HFFc6 (cell line): ENCODE data around the gene SYP. TPM values are rescaled to one million over a fixed set of nuclear protein-coding genes. Genes with fewer than 3 reads are reported as not detected.

Source experiments
- DNase-seq: peaks from one replicate; pipeline ENCODE4 v3.0.0-alpha.2; 2018
- H3K27ac Mint-ChIP-seq: 2 replicates; pipeline ENCODE4 v1.8.0; 2020; ENCODE audit warnings: mild to moderate bottlenecking, mixed read lengths
- H3K27me3 Mint-ChIP-seq: 2 replicates; pipeline ENCODE4 v1.8.0; 2021; ENCODE audit warnings: mild to moderate bottlenecking, moderate library complexity, mixed read lengths; ENCODE audit not compliant: insufficient read depth
- H3K36me3 Mint-ChIP-seq: 2 replicates; pipeline ENCODE4 v1.8.0; 2021; ENCODE audit warnings: low read depth, mixed read lengths
- H3K4me1 Mint-ChIP-seq: 2 replicates; pipeline ENCODE4 v1.8.0; 2020; ENCODE audit warnings: low read depth, mixed read lengths
- H3K4me3 Mint-ChIP-seq: 2 replicates; pipeline ENCODE4 v1.8.0; 2020; ENCODE audit warnings: mild to moderate bottlenecking, moderate library complexity, mixed read lengths
- H3K9me3 Mint-ChIP-seq: 2 replicates; pipeline ENCODE4 v1.8.0; 2020; ENCODE audit warnings: mild to moderate bottlenecking, mixed read lengths
- total RNA-seq, 6 experiments: library from RNA; stranded (reverse); fragmentation: NEBNext Ultra II Directional; extraction: Animal tissue kit (Norgen Biotek cat#: 25700); gene quantifications; 2 replicates in 1 of 6; 3 replicates in 5 of 6; pipeline ENCODE4 v1.2.3, GENCODE V29; 2021
- TF ChIP-seq, protein P1 (sequence below): fragments of 200-600 bp; sonication (generic); IDR thresholded peaks from 2 replicates; pipeline ENCODE4 v1.5.0; 2021; ENCODE audit warnings: antibody characterized with exemption, mild to moderate bottlenecking

Gene SYP
- total RNA-seq, 6 experiments from 2014 or later = 0.11 to 0.34 (median 0.24) TPM

DNA sequence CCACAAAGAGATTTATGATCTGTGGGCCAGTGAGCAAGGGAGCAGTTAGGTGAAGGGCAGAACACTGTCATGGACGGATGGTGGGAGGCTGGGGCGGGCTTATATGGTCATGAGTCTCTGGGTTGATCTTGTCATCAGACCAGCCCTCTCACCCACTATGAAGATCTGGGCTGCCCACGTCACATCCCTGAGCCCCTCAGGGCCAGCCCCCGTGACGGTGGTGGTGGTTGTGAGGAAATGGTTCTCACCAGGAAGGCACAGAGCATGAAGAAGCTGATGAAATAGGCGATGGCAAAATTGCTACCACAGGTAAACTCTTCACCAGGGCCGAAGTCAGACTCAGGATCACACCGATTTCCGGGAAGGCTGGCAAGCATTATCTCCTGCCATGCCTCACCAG is 11.1 kb upstream of the SYP start:
- Mint-ChIP-seq H3K27me3 (peaks cover 17% of the 10 kb centered on the region), H3K9me3 (no peaks in the 10 kb centered on the region), H3K4me1 (no peaks in the 10 kb centered on the region), H3K27ac (no peak overlapping the region), H3K36me3 (no peaks in the 10 kb centered on the region), H3K4me3 (no peak overlapping the region)
- TF ChIP-seq, protein P1, sequence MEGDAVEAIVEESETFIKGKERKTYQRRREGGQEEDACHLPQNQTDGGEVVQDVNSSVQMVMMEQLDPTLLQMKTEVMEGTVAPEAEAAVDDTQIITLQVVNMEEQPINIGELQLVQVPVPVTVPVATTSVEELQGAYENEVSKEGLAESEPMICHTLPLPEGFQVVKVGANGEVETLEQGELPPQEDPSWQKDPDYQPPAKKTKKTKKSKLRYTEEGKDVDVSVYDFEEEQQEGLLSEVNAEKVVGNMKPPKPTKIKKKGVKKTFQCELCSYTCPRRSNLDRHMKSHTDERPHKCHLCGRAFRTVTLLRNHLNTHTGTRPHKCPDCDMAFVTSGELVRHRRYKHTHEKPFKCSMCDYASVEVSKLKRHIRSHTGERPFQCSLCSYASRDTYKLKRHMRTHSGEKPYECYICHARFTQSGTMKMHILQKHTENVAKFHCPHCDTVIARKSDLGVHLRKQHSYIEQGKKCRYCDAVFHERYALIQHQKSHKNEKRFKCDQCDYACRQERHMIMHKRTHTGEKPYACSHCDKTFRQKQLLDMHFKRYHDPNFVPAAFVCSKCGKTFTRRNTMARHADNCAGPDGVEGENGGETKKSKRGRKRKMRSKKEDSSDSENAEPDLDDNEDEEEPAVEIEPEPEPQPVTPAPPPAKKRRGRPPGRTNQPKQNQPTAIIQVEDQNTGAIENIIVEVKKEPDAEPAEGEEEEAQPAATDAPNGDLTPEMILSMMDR = no peak
- no peak for DNase-seq

DNA sequence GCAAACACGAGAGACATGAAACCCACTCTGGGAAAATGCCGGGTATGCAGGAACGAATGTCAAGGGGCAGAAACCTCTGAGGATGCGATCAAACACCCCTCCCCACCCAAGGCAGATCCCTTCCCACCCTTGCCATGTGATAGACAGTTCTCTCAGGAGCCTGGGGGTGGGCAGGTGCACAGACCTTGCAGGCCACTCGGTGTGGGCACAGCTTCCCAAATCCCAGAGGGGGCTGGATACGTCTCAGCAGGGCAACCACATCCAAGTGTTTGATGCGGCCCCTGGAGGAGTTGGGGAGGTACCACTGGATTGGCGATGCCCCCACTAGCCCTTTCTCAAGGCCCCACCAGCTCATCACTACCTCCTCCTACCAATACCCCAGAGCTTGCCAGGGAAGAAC is 10.4 kb upstream of the SYP start:
- Mint-ChIP-seq H3K27ac (no peak overlapping the region), H3K4me1 (no peaks in the 10 kb centered on the region), H3K36me3 (no peaks in the 10 kb centered on the region), H3K4me3 (no peak overlapping the region), H3K27me3 (peaks cover 14% of the 10 kb centered on the region), H3K9me3 (no peaks in the 10 kb centered on the region)
- no peak for DNase-seq
- TF ChIP-seq, protein P1 = no peak

DNA sequence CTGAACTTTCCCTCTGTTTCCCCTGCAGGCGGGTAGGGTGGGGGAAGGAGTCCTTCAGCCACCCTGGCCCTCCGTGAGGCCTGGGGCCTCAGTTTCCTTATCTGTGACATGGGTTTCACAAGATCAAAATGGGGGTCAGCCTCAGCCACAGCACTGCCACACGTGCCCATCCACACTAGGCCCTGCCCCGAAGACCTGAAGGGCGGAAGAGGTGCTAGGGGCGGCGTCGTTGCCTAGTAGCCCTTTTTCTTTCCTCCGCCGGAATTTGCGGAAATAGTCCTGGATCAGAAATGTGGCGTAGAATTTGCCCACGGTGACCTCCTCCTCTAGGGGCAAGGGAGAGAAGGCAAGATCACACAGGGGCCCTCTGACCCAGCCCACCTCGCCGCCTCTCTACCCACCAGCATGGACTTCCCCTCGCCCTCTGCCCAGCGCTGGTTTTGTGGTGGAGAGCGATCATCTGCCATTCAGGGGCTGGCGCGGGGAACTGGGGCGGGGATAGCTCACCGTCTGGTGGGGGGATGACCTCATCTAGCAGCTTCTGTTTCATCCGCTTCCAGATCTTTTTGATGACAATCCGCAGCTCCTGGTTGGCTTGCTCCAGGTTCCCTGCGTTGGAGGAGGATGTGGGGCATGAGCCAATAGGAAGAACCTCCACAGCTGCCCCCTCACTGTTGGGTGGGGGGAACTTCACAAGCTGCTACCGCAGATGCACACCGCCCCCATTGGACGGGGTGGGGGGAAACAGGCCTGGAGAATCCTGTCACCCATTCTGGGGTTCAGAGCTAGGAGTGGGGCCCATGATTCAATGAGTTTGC is 9.7 kb upstream of the SYP start:
- TF ChIP-seq, protein P1 = no peak
- Mint-ChIP-seq H3K27me3 (peaks cover 12% of the 10 kb centered on the region), H3K4me3 (no peak overlapping the region), H3K36me3 (no peaks in the 10 kb centered on the region), H3K4me1 (no peaks in the 10 kb centered on the region), H3K27ac (no peak overlapping the region), H3K9me3 (no peaks in the 10 kb centered on the region)
- DNase-seq = no peak

DNA sequence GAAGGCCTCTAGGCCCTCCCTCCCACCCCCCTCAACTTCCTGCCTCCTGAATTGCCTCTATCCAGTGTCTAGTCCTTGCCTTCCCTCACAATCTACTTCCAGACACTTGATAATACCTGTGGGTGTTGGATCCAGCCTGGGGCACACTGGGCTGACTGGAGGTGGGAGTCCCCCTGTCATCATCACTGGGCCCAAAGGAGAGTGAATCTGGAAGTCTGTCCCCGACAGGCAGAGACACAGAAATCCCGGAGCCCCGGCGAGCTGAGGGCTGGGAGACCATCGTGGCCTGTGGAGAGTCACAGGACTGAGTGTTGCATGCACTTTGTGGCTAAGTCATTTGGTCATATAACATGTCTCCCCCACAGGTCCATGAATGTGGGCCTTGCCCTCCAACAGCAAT is 8.4 kb upstream of the SYP start:
- Mint-ChIP-seq H3K27ac (no peak overlapping the region), H3K4me3 (no peak overlapping the region), H3K36me3 (no peaks in the 10 kb centered on the region), H3K4me1 (no peaks in the 10 kb centered on the region), H3K27me3 (peaks cover 14% of the 10 kb centered on the region), H3K9me3 (no peaks in the 10 kb centered on the region)
- TF ChIP-seq, protein P1 = no peak
- DNase-seq = no peak

DNA sequence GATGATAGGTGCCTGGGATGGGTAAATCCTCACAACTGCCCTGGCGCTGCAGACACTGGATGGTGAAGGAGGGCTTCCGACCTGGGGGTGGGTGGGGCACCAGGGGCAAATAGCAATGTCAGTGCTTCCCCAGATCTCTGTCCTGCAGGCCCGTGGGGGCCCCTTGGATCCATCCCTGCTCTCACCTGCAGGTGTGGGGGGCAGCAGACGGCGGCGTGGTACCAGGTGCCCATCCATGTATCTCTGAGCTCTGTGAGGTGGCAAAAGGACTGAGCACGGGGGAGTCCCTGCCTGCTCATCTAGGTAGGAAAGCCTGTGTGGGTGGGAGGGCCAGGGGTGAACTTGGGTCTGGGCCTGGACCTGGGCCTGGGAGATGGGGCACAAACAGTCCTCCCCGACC is 6.5 kb upstream of the SYP start:
- TF ChIP-seq, protein P1 = no peak
- H3K4me3 Mint-ChIP-seq = no peak overlapping the region
- H3K27me3 Mint-ChIP-seq = peaks cover 9% of the 10 kb centered on the region
- no peaks in the 10 kb centered on the region for H3K9me3 Mint-ChIP-seq
- no peak overlapping the region for H3K27ac Mint-ChIP-seq
- no peak for DNase-seq
- H3K4me1 Mint-ChIP-seq = no peaks in the 10 kb centered on the region
- no peaks in the 10 kb centered on the region for H3K36me3 Mint-ChIP-seq
